ENCODE data around the gene DGAT2.

- no peak for TF ChIP-seq CTCF (IDR thresholded peaks at IDR 0.05; ENCODE audit: low read depth, low read length, missing input control)
- no peak for TF ChIP-seq FOXA1 (IDR thresholded peaks at IDR 0.05)
- peak in 1 of 2 donors; percentile 29 for TF ChIP-seq RAD21 (IDR thresholded peaks at IDR 0.05)
- TF ChIP-seq TAF1 (conservative IDR thresholded peaks at IDR 0.05), result no peak
- no peak for TF ChIP-seq YY1 (IDR thresholded peaks at IDR 0.05)
- TF ChIP-seq HNF4G (IDR thresholded peaks at IDR 0.05), result no peak
- TF ChIP-seq, protein P1, sequence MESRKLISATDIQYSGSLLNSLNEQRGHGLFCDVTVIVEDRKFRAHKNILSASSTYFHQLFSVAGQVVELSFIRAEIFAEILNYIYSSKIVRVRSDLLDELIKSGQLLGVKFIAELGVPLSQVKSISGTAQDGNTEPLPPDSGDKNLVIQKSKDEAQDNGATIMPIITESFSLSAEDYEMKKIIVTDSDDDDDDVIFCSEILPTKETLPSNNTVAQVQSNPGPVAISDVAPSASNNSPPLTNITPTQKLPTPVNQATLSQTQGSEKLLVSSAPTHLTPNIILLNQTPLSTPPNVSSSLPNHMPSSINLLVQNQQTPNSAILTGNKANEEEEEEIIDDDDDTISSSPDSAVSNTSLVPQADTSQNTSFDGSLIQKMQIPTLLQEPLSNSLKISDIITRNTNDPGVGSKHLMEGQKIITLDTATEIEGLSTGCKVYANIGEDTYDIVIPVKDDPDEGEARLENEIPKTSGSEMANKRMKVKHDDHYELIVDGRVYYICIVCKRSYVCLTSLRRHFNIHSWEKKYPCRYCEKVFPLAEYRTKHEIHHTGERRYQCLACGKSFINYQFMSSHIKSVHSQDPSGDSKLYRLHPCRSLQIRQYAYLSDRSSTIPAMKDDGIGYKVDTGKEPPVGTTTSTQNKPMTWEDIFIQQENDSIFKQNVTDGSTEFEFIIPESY (IDR thresholded peaks at IDR 0.05), result no peak
- no peak for TF ChIP-seq REST (IDR thresholded peaks at IDR 0.05)
- no peak for TF ChIP-seq MAX (IDR thresholded peaks at IDR 0.05)
- no peak for TF ChIP-seq SP1 (IDR thresholded peaks at IDR 0.05)
- TF ChIP-seq ATF3 (IDR thresholded peaks at IDR 0.05), result no peak
- TF ChIP-seq NR2F2 (IDR thresholded peaks at IDR 0.05), result no peak
- TF ChIP-seq GABPA (IDR thresholded peaks at IDR 0.05 in 1 of 2, conservative IDR thresholded peaks at IDR 0.05 in 1 of 2), result no peak
- TF ChIP-seq JUND (IDR thresholded peaks at IDR 0.05), result no peak
Measured at GRCh38 chr11:75768909-75769771, 562 bp downstream of the DGAT2 start.

Measured in liver (tissue), 3 donors.